ENCODE measurements around the gene GBX2.
A peak's percentile ranks its signal among the peaks of the same experiment; 100 is the strongest.

The GBX2 gene

GRCh38 chr2:236169151-236169721 lies 1.1 kb upstream of the GBX2 start:
- DNase-seq (ENCODE audit: low read depth): no peak
- no peak overlapping the region for H3K4me3 ChIP-seq (ENCODE audit: low read length)
- TF ChIP-seq CTCF (conservative IDR thresholded peaks at IDR 0.05; ENCODE audit: low read length): no peak

GRCh38 chr2:236167297-236168109 lies 683 bp downstream of the GBX2 start:
- peak overlapping the region; percentile 34 for H3K4me3 ChIP-seq (ENCODE audit: low read length)
- TF ChIP-seq CTCF (conservative IDR thresholded peaks at IDR 0.05; ENCODE audit: low read length): 0 out of 2 replicates have a peak, but pooled peaks have one; percentile 3
- DNase-seq (ENCODE audit: low read depth): peak; percentile 49

GRCh38 chr2:236166796-236167296 lies 1.3 kb downstream of the GBX2 start:
- no peak for DNase-seq (ENCODE audit: low read depth)
- peak overlapping the region; percentile 9 for H3K4me3 ChIP-seq (ENCODE audit: low read length)
- no peak for TF ChIP-seq CTCF (conservative IDR thresholded peaks at IDR 0.05; ENCODE audit: low read length)

- DNase-seq (ENCODE audit: low read depth): no peak
- no peak for TF ChIP-seq CTCF (conservative IDR thresholded peaks at IDR 0.05; ENCODE audit: low read length)
- H3K4me3 ChIP-seq (ENCODE audit: low read length): peak overlapping the region; percentile 42
Observed at GRCh38 chr2:236165842-236166795, 2.1 kb downstream of the GBX2 start.

GRCh38 chr2:236164925-236165841 lies 3.0 kb downstream of the GBX2 start:
- peak overlapping the region; percentile 8; the same call in 1 of the 2 replicates for H3K4me3 ChIP-seq (ENCODE audit: low read length)
- DNase-seq (ENCODE audit: low read depth): no peak
- TF ChIP-seq CTCF (conservative IDR thresholded peaks at IDR 0.05; ENCODE audit: low read length): no peak
